Measurements from ENCODE around the gene SAPCD2.

Gene SAPCD2

GRCh38 chr9:137078701-137079400 lies 8.5 kb upstream of the SAPCD2 start:
- H3K4me1 ChIP-seq (ENCODE audit: control insufficient read depth, insufficient read depth, low read length) = peaks cover 23% of the 10 kb centered on the region
- peaks cover 0 to 6% of the 10 kb centered on the region in 2 donors for H3K36me3 ChIP-seq (ENCODE audit: control insufficient read depth in 2 of 2, insufficient read depth in 2 of 2, low read length in 2 of 2)
- H3K4me3 ChIP-seq (ENCODE audit: low read length in 2 of 2) = peak overlapping the region in 1 of 2 donors; percentile 70
- no peak overlapping the region for H3K9ac ChIP-seq (ENCODE audit: low read length in 2 of 2)
- peaks cover 14 to 39% of the 10 kb centered on the region in 2 donors for H3K27me3 ChIP-seq (ENCODE audit: control insufficient read depth in 1 of 2, insufficient read depth in 2 of 2, low read length in 2 of 2)
- H3K9me3 ChIP-seq (ENCODE audit: control insufficient read depth in 2 of 2, low read length in 2 of 2) = no peaks in the 10 kb centered on the region
- H3K27ac ChIP-seq (ENCODE audit: low read length) = no peak overlapping the region

- H3K9ac ChIP-seq (ENCODE audit: low read length in 2 of 2) = peak overlapping the region in 1 of 2 donors; percentile 15
- H3K36me3 ChIP-seq (ENCODE audit: control insufficient read depth in 2 of 2, insufficient read depth in 2 of 2, low read length in 2 of 2) = peaks cover 0 to 6% of the 10 kb centered on the region in 2 donors
- no peak overlapping the region for H3K27ac ChIP-seq (ENCODE audit: low read length)
- no peaks in the 10 kb centered on the region for H3K9me3 ChIP-seq (ENCODE audit: control insufficient read depth in 2 of 2, low read length in 2 of 2)
- peak overlapping the region; percentile 35 to 70 for H3K4me3 ChIP-seq (ENCODE audit: low read length in 2 of 2)
- H3K27me3 ChIP-seq (ENCODE audit: control insufficient read depth in 1 of 2, insufficient read depth in 2 of 2, low read length in 2 of 2) = peaks cover 14 to 39% of the 10 kb centered on the region in 2 donors
- peaks cover 19% of the 10 kb centered on the region for H3K4me1 ChIP-seq (ENCODE audit: control insufficient read depth, insufficient read depth, low read length)
Measured at GRCh38 chr9:137077758-137078693, 7.7 kb upstream of the SAPCD2 start.

GRCh38 chr9:137077010-137077747 lies 6.8 kb upstream of the SAPCD2 start, which contains the start of gene UAP1L1:
Gene UAP1L1 (plus strand): TSS chr9:137077517. CDS start chr9:137077533, 16 bp downstream.
- H3K4me3 ChIP-seq (ENCODE audit: low read length in 2 of 2) = peak within 1 kb of the TSS; percentile 35 to 70
- peaks cover 19% of the 10 kb centered on the region for H3K4me1 ChIP-seq (ENCODE audit: control insufficient read depth, insufficient read depth, low read length)
- H3K9ac ChIP-seq (ENCODE audit: low read length in 2 of 2) = peak within 1 kb of the TSS in 1 of 2 donors; percentile 38
- H3K27me3 ChIP-seq (ENCODE audit: control insufficient read depth in 1 of 2, insufficient read depth in 2 of 2, low read length in 2 of 2) = peaks cover 14 to 38% of the 10 kb centered on the region in 2 donors
- peaks cover 0 to 6% of the 10 kb centered on the region in 2 donors for H3K36me3 ChIP-seq (ENCODE audit: control insufficient read depth in 2 of 2, insufficient read depth in 2 of 2, low read length in 2 of 2)
- no peaks in the 10 kb centered on the region for H3K9me3 ChIP-seq (ENCODE audit: control insufficient read depth in 2 of 2, low read length in 2 of 2)
- H3K27ac ChIP-seq (ENCODE audit: low read length) = no peak within 1 kb of the TSS

- Histone ChIP-seq H3K9ac (ENCODE audit: low read length in 2 of 2) (peak overlapping the region in 1 of 2 donors; percentile 38), H3K36me3 (ENCODE audit: control insufficient read depth in 2 of 2, insufficient read depth in 2 of 2, low read length in 2 of 2) (peaks cover 0 to 3% of the 10 kb centered on the region in 2 donors), H3K27me3 (ENCODE audit: control insufficient read depth in 1 of 2, insufficient read depth in 2 of 2, low read length in 2 of 2) (peaks cover 14 to 35% of the 10 kb centered on the region in 2 donors), H3K9me3 (ENCODE audit: control insufficient read depth in 2 of 2, low read length in 2 of 2) (no peaks in the 10 kb centered on the region), H3K4me1 (ENCODE audit: control insufficient read depth, insufficient read depth, low read length) (peaks cover 19% of the 10 kb centered on the region), H3K27ac (ENCODE audit: low read length) (no peak overlapping the region), H3K4me3 (ENCODE audit: low read length in 2 of 2) (peak overlapping the region; percentile 31 to 54)
Measured at GRCh38 chr9:137076636-137077009, 6.3 kb upstream of the SAPCD2 start.

- Histone ChIP-seq H3K27me3 (ENCODE audit: control insufficient read depth in 1 of 2, insufficient read depth in 2 of 2, low read length in 2 of 2) (peaks cover 12 to 30% of the 10 kb centered on the region in 2 donors), H3K27ac (ENCODE audit: low read length) (no peak overlapping the region)
Measured at GRCh38 chr9:137075275-137075775, 5.0 kb upstream of the SAPCD2 start.

GRCh38 chr9:137074657-137075274 lies 4.4 kb upstream of the SAPCD2 start:
- Histone ChIP-seq H3K27ac (ENCODE audit: low read length) (no peak overlapping the region), H3K9me3 (ENCODE audit: control insufficient read depth in 2 of 2, low read length in 2 of 2) (no peaks in the 10 kb centered on the region), H3K4me1 (ENCODE audit: control insufficient read depth, insufficient read depth, low read length) (peaks cover 30% of the 10 kb centered on the region), H3K9ac (ENCODE audit: low read length in 2 of 2) (no peak overlapping the region), H3K27me3 (ENCODE audit: control insufficient read depth in 1 of 2, insufficient read depth in 2 of 2, low read length in 2 of 2) (peaks cover 9 to 26% of the 10 kb centered on the region in 2 donors), H3K36me3 (ENCODE audit: control insufficient read depth in 2 of 2, insufficient read depth in 2 of 2, low read length in 2 of 2) (peaks cover 0 to 2% of the 10 kb centered on the region in 2 donors), H3K4me3 (ENCODE audit: low read length in 2 of 2) (no peak overlapping the region)

More at GRCh38 chr9:137075275-137075775, 5.0 kb upstream of the SAPCD2 start:
- H3K4me3 ChIP-seq (ENCODE audit: low read length in 2 of 2) = no peak overlapping the region
- no peaks in the 10 kb centered on the region for H3K9me3 ChIP-seq (ENCODE audit: control insufficient read depth in 2 of 2, low read length in 2 of 2)
- H3K36me3 ChIP-seq (ENCODE audit: control insufficient read depth in 2 of 2, insufficient read depth in 2 of 2, low read length in 2 of 2) = peaks cover 0 to 2% of the 10 kb centered on the region in 2 donors
- H3K9ac ChIP-seq (ENCODE audit: low read length in 2 of 2) = no peak overlapping the region
- H3K4me1 ChIP-seq (ENCODE audit: control insufficient read depth, insufficient read depth, low read length) = peaks cover 27% of the 10 kb centered on the region

- no peak overlapping the region for H3K9ac ChIP-seq (ENCODE audit: low read length in 2 of 2)
- H3K27ac ChIP-seq (ENCODE audit: low read length) = no peak overlapping the region
- no peaks in the 10 kb centered on the region for H3K9me3 ChIP-seq (ENCODE audit: control insufficient read depth in 2 of 2, low read length in 2 of 2)
- no peak overlapping the region for H3K4me3 ChIP-seq (ENCODE audit: low read length in 2 of 2)
- peaks cover 9 to 26% of the 10 kb centered on the region in 2 donors for H3K27me3 ChIP-seq (ENCODE audit: control insufficient read depth in 1 of 2, insufficient read depth in 2 of 2, low read length in 2 of 2)
- no peaks in the 10 kb centered on the region for H3K36me3 ChIP-seq (ENCODE audit: control insufficient read depth in 2 of 2, insufficient read depth in 2 of 2, low read length in 2 of 2)
- peaks cover 32% of the 10 kb centered on the region for H3K4me1 ChIP-seq (ENCODE audit: control insufficient read depth, insufficient read depth, low read length)
Measured at GRCh38 chr9:137073992-137074399, 3.6 kb upstream of the SAPCD2 start.

- Histone ChIP-seq H3K4me3 (ENCODE audit: low read length in 2 of 2) (peak overlapping the region in 1 of 2 donors; percentile 64), H3K27me3 (ENCODE audit: control insufficient read depth in 1 of 2, insufficient read depth in 2 of 2, low read length in 2 of 2) (peaks cover 17 to 20% of the 10 kb centered on the region in 2 donors), H3K4me1 (ENCODE audit: control insufficient read depth, insufficient read depth, low read length) (peaks cover 13% of the 10 kb centered on the region), H3K9ac (ENCODE audit: low read length in 2 of 2) (no peak overlapping the region), H3K9me3 (ENCODE audit: control insufficient read depth in 2 of 2, low read length in 2 of 2) (no peaks in the 10 kb centered on the region), H3K27ac (ENCODE audit: low read length) (no peak overlapping the region), H3K36me3 (ENCODE audit: control insufficient read depth in 2 of 2, insufficient read depth in 2 of 2, low read length in 2 of 2) (no peaks in the 10 kb centered on the region)
Measured at GRCh38 chr9:137071282-137071681, 925 bp upstream of the SAPCD2 start.

- no peaks in the 10 kb centered on the region for H3K9me3 ChIP-seq (ENCODE audit: control insufficient read depth in 2 of 2, low read length in 2 of 2)
- H3K27me3 ChIP-seq (ENCODE audit: control insufficient read depth in 1 of 2, insufficient read depth in 2 of 2, low read length in 2 of 2) = peaks cover 17 to 23% of the 10 kb centered on the region in 2 donors
- H3K4me1 ChIP-seq (ENCODE audit: control insufficient read depth, insufficient read depth, low read length) = peaks cover 13% of the 10 kb centered on the region
- peak overlapping the region in 1 of 2 donors; percentile 64 for H3K4me3 ChIP-seq (ENCODE audit: low read length in 2 of 2)
- no peaks in the 10 kb centered on the region for H3K36me3 ChIP-seq (ENCODE audit: control insufficient read depth in 2 of 2, insufficient read depth in 2 of 2, low read length in 2 of 2)
- no peak overlapping the region for H3K27ac ChIP-seq (ENCODE audit: low read length)
- H3K9ac ChIP-seq (ENCODE audit: low read length in 2 of 2) = no peak overlapping the region
Measured at GRCh38 chr9:137070906-137071275, 534 bp upstream of the SAPCD2 start.

All from stomach smooth muscle (tissue), 2 donors.